Measurements from ENCODE around the gene SIRT4.
A peak's percentile ranks its signal among the peaks of the same experiment; 100 is the strongest.

The SIRT4 gene

DNA sequence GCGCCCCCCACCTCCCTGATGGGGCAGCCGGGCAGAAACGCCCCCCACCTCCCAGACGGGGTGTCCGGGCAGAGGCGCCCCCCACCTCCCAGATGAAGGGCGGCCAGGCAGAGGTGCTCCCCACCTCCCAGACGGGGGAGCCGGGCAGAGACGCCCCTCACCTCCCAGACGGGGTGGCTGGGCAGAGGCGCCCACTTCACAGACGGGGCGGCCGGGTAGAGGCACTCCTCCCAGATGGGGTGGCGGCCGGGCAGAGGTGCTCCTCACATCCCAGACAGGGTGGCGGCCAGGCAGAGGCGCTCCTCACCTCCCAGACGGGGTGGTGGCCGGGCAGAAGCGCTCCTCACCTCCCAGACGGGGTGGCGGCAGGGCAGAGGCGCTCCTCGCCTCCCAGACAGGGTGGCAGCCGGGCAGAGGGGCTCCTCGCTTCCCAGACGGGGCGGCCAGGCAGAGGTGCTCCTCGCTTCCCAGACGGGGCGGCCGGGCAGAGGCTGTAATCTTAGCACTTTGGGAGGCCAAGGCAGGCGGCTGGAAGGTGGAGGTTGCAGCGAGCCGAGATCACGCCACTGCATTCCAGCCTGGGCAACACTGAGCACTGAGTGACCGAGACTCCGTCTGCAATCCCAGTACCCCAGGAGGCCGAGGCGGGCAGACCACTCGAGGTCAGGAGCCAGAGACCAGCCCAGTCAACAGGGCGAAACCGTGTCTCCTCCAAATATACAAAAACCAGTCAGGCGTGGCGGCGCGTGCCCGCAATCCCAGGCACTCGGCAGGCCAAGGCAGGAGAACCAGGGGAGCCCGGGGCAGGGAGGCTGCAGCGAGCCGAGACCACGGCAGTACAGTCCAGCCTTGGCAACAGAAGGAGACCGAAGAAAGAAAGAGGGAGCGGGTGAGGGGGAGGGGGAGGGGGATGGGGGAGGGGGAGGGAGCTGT, 23.7 kb upstream of the SIRT4 start:
- DNase-seq (ENCODE audit: low spot score), result no peak

GRCh38 chr12:120283318-120283717, 18.8 kb upstream of the SIRT4 start:
- no peak for DNase-seq (ENCODE audit: low spot score)

GRCh38 chr12:120284381-120284780, 17.7 kb upstream of the SIRT4 start:
- DNase-seq (ENCODE audit: low spot score), result no peak

GRCh38 chr12:120286768-120287490, 15.2 kb upstream of the SIRT4 start:
- no peak for DNase-seq (ENCODE audit: low spot score)

- DNase-seq (ENCODE audit: low spot score), result no peak
Measured at GRCh38 chr12:120287491-120287890, 14.6 kb upstream of the SIRT4 start.

GRCh38 chr12:120290609-120291305, 11.4 kb upstream of the SIRT4 start:
- peak; percentile 64 for DNase-seq (ENCODE audit: low spot score)

- no peak for DNase-seq (ENCODE audit: low spot score)
Measured at GRCh38 chr12:120292411-120292660, 9.8 kb upstream of the SIRT4 start.

- peak; percentile 98 for DNase-seq (ENCODE audit: low spot score)
Measured at GRCh38 chr12:120292661-120293531, 9.2 kb upstream of the SIRT4 start, which contains the start of gene RNU4-1. Gene RNU4-1, minus strand, starts transcription at chr12:120293237.

DNA sequence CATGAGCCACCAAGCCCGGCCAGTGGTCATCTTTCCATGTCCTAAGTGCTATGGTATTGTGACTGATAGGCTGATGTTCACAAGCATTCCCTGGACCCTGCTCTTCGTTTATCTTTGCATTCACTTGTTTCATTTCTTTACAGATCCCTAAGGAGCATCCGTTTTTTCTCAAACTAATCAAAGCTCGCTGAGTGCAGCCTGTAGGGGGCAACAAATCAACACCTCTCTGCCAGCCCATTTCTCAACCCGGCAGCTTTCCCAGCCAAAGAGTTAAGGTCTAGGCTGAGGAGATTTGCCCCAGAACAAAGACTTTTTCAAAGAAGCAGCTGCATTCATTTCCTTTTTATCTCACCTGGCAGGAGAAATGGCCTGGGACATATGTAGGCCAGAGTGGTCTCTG, 12.1 kb downstream of the SIRT4 start:
- no peak for DNase-seq (ENCODE audit: low spot score)

DNA sequence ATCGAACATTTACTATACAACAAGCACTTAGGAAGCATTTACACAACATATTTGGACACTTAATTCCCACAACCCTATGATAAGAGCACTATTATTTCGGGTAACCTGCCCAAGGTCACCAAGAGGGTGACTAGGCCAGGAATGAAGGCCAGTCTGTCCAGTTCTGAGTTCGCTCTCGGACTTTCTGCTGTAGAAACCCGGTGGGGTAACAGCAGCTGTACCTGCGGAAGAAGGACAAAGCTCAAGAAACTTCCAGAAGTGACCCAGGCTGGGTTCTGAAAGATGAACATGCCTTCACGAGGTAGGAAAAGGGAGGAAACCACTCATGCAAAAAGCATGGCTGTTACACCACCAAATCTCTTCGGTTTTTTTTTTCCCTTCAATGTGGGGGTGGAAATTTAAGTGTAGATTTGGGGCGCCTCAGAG, 14.7 kb downstream of the SIRT4 start:
- no peak for DNase-seq (ENCODE audit: low spot score)

- peak; percentile 100 for DNase-seq (ENCODE audit: low spot score)
Measured at GRCh38 chr12:120317224-120318105, 15.3 kb downstream of the SIRT4 start.

DNA sequence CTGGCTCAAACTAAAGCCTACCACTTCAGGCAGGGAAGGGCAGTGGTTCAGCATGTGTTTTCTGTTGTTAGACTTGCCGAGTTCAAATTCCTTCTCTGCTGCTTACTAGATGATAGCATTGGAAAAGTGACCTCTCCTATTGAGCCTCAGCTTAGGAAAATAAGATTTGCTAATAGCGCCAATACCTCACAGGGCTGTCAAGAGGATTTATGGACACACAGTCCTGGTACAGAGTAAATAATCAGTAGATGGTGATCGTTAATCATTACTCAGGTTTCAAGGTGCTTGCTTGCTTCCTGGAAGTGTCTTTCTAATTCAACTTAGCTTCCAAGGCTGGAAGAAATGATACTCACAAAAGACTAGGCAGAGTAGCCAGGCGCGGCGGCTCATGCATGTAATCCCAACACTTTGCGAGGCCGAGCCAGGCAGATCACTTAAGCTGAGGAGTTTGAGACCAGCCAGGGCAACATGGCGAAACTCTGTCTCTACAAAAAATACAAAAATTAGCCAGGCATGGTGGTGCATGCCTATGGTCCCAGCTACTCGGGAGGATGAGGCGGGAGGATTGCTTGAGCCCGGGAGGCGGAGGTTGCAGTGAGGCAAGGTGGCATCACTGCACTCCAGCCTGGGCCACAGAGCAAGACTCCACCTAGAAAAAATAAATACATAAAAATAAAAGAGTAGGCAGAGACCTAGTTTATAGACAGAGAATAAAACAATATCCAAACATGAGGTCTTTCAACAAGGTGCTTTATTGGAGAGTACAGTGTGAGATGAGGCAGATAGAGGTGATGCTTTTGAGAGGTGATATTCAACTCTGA, 19.5 kb downstream of the SIRT4 start:
- no peak for DNase-seq (ENCODE audit: low spot score)

DNA sequence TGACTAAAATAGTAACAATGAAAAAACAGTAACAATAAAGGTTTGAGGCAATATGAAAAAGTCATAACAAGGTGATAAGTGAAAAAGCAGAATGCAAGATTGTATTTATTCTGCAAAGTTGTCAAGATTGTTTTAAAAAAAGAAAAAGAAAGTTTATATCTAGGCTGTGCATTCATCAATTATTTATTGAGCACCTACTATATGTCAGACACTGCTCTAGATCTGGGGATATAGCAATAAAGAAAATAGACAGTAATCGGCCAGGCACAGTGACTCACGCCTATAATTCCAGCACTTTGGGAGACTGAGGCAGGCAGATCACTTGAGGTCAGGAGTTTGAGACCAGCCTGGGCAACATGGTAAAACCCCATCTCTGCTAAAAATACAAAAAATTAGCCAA, 21.7 kb downstream of the SIRT4 start:
- no peak for DNase-seq (ENCODE audit: low spot score)

DNA sequence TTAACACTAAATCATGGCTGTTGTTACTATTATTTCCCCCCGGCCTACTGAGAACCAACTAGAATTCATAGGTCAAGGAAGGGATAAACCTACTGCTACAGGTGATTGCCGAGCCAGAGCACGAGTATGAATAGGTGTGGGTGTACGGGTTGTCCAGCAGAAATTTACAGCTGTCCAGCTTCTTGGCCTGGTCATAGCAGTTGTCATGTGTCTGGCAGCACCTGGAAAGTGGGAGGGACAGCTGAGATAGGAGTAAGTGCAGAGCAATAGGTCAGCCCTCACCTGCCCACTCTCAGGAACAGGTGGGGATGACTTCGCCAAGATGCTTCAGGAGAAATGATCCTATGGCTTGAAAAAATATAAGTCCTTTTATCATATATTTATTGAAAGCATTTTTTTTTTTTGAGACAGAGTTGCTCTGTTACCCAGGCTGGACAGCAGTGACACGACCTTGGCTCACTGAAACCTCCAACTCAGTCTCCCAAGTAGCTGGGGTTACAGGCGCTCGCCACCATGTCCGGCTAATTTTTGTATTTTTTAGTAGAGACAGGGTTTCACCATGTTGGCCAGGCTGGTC, 22.8 kb downstream of the SIRT4 start:
- DNase-seq (ENCODE audit: low spot score), result no peak

- DNase-seq (ENCODE audit: low spot score), result no peak
Measured at GRCh38 chr12:120327593-120327992, 25.5 kb downstream of the SIRT4 start, which contains the start of gene PLA2G1B. Gene PLA2G1B, minus strand, starts transcription at chr12:120327779. Its CDS starts 26 bp downstream, at chr12:120327753.

GRCh38 chr12:120328228-120328627, 26.1 kb downstream of the SIRT4 start:
- DNase-seq (ENCODE audit: low spot score), result no peak

GRCh38 chr12:120331390-120331789, 29.3 kb downstream of the SIRT4 start:
- DNase-seq (ENCODE audit: low spot score), result no peak

DNA sequence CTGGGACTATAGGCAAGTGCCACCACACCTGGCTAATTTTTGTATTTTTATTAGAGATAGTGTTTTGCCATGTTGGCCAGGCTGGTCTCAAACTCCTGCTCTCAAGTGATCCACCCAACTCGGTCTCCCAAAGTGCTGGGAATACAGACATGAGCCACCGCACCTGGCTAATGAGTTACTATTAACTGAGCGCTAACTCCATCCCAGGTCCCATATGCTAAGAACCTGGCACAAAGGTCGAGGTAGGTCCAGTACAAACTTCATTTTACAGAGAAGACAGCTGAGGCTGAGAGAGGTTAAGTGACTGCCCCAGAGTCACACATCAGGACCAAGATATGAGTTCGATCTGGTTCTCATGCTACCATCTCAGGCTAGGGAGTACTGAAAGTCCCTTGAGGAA, 29.9 kb downstream of the SIRT4 start:
- no peak for DNase-seq (ENCODE audit: low spot score)

GRCh38 chr12:120332523-120332922, 30.4 kb downstream of the SIRT4 start:
- no peak for DNase-seq (ENCODE audit: low spot score)

Measured in SK-N-DZ (cell line).